ENCODE measurements around the gene YIPF1.

The YIPF1 gene

DNA sequence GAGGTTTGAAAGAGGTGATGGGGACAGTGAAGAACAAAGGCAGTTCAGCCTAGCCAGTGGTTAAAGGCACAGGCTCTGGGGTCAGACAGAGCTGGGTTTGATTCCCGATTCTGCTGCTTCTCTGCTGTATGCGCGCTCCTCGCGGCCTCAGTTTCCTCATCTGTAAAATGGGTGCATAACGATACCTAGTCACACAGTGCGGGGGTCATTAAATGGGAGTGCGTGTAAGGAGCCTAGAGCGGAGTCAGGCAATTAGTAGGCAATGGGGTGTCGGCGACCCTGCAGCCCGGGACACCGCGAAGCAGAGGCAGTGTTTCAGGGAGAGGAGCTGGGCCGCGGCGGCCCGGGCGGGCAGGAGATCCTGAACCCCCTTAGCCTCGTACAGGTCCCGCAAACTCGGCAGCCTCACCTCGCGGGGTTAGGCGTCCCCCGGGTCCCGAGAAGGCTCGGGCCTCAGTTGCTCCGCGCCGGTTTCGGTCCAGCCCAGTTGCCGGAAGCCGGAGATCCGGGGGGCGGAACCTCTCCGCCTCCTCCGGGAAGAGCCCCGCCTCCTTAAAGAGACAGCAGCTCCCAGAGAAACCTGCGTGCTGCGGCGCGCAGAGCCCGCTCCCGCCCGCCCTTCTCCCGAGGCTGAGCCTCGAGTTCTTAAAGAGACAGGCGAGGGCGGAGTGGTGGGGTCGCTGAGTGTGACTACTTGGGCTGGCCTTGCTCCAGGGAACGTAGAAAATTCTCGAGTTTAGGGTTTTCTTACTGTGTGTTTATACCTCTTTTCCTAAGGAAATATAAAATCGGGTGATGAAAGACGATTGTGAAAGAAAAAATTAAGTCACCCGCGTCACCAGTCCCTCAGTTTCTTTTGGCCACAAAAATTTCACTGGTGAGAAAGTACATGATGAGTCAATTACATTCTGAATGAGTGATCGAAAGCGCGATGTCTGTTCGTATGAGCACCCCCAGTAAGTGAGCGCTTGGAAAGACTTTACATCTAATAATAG, at the start of gene YIPF1:
YIPF1 (minus strand) TSS at position 494 of the 995 bp plus-strand sequence. CDS start 860 bp downstream, outside the sequence.
- Histone ChIP-seq H3K4me3 (peak within 1 kb of the TSS; percentile 97), H3K27ac (peak within 1 kb of the TSS; percentile 72 to 86)
- peak; percentile 94 for DNase-seq (ENCODE audit: low spot score)
- TF ChIP-seq, protein P1, sequence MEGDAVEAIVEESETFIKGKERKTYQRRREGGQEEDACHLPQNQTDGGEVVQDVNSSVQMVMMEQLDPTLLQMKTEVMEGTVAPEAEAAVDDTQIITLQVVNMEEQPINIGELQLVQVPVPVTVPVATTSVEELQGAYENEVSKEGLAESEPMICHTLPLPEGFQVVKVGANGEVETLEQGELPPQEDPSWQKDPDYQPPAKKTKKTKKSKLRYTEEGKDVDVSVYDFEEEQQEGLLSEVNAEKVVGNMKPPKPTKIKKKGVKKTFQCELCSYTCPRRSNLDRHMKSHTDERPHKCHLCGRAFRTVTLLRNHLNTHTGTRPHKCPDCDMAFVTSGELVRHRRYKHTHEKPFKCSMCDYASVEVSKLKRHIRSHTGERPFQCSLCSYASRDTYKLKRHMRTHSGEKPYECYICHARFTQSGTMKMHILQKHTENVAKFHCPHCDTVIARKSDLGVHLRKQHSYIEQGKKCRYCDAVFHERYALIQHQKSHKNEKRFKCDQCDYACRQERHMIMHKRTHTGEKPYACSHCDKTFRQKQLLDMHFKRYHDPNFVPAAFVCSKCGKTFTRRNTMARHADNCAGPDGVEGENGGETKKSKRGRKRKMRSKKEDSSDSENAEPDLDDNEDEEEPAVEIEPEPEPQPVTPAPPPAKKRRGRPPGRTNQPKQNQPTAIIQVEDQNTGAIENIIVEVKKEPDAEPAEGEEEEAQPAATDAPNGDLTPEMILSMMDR (IDR thresholded peaks at IDR 0.05): no peak

DNA sequence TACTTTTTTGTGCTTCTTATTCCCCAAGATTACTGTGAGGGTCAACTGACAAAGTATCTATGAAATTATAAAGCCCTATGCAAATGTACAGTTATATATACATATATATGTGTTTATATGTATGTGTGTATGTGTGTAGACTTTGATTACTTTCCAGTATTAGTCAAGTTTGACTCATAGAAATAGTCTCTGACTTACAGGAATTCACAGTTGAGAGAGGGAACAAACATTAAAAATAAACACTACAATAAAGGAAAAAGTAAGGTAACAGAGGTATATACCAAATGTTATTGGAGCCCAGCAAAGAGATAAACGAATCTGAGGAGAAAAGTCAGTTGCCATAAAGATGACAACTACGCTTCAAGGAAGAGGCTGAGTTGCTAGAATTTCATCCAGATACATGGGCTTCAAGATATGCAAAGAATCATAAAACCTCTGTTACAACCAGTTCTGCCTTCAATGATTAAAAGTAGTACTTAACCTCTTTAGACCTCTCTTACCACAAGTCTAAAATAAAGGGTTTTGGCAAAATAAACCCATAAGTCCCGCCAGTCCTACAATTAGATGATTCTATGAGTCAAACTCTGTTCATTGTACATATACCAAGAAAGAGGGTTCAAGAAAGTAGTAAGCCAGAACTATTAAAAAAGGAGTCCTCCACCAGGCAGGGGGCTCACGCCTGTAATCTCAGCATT, 48.7 kb upstream of the YIPF1 start:
- no peak overlapping the region for H3K4me3 ChIP-seq
- H3K27ac ChIP-seq: peak overlapping the region in 1 of 2 donors; percentile 9
- TF ChIP-seq, protein P1 (IDR thresholded peaks at IDR 0.05): no peak
- DNase-seq (ENCODE audit: low spot score): no peak

DNA sequence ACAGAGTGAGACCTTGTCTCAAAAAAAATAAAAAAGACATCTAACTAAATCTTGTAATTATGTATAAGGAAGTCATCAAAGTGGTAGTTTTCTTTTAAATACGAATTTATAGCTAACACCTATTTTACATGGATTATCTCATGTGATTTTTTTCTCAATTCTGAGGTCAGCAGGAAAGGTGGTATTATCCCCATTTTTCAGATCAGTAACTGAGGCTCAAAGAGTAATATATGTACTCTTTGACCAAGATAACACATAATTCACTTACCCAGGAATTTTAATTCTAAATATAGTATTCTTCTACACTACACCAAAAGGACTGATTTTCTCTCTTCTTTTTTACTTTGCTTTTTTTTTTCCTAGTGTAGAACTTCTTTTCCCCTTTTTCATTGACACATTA, 46.8 kb upstream of the YIPF1 start:
- TF ChIP-seq, protein P1 (IDR thresholded peaks at IDR 0.05): no peak
- Histone ChIP-seq H3K27ac (no peak overlapping the region), H3K4me3 (no peak overlapping the region)
- DNase-seq (ENCODE audit: low spot score): no peak

DNA sequence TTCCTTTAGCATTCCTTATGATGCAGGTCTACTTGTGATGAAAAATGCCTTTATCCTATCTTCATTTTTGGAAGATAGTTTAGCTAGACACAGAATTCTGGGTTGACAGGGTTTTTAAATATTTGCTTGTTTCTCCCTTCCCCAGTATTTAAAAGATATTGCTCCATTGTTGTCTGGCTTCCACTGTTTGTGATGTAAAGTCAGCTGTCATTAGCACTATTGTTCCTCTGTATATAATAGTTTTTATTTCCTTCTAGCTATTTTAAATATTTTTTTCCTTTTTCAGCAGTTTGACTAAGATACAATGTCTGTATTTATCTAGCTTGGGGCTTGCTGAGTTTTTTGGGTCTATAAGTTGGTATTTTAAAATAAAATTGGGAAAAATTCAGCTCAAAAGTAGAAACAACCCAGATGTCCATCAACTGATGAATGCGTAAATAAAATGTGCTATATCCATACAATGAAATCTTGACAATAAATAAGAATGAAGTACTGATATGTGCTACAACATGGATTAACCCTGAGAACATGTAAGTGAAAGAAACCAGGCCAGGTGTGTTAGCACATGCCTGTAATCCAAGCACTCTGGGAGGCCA, 44.7 kb upstream of the YIPF1 start:
- Histone ChIP-seq H3K4me3 (no peak overlapping the region), H3K27ac (no peak overlapping the region)
- TF ChIP-seq, protein P1 (IDR thresholded peaks at IDR 0.05): no peak
- DNase-seq (ENCODE audit: low spot score): no peak

DNA sequence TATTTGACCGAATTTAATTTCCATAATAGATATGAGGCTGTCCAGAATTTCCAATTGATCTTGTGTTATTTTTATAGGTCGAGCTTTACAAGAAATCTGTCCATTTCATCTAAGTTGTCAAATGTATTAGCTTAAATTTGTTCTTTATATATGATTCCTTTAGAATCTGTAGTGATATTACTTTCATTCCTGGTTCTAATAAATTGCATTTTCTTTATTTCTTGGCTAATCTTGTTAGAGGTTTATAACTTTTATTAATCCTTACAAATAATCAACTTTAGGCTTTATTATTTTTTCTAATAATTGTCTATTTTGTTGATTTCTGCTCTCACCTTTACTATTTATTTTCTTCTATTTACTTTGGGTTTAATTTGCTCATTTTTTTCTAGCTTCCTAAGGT, 41.9 kb upstream of the YIPF1 start:
- H3K4me3 ChIP-seq: no peak overlapping the region
- no peak overlapping the region for H3K27ac ChIP-seq
- TF ChIP-seq, protein P1 (IDR thresholded peaks at IDR 0.05): no peak
- DNase-seq (ENCODE audit: low spot score): no peak

DNA sequence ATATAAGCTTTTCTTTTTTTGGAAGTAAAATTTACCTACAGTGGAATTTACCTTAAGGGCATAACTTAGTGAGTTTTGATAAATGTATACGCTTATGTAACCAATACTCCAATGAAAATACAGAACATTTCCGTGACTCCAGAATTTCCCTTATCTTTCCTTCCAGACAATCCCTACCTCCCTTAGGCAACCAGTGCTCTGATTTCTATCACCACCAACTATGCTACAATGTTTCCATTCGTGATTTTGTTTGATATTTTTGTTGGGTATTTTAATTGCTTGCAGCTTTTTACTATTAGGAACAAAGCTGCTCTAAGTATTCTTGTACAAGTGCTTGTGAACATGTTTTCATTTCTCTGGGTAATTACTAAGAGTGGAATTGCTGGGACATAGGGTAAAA, 41.3 kb upstream of the YIPF1 start:
- Histone ChIP-seq H3K4me3 (no peak overlapping the region), H3K27ac (no peak overlapping the region)
- no peak for DNase-seq (ENCODE audit: low spot score)
- TF ChIP-seq, protein P1 (IDR thresholded peaks at IDR 0.05): no peak

Data from coronary artery (tissue), 2 donors.